Endothelial cell of umbilical vein (primary cell): ENCODE measurements around the gene DDHD1. TPM values are rescaled to one million over a fixed set of nuclear protein-coding genes. Genes with fewer than 3 reads are reported as not detected.

ENCODE experiments used
- BruUV-seq: library from RNA; stranded (reverse); fragments of 400-500 nt; replicated peaks from 2 replicates; lab custom pipeline; 2021; lab: Mats Ljungman, UMichigan
- CTCF ChIA-PET: fragments of 300-600, 350-600 bp; sonication (Branson Sonifier 250); formaldehyde crosslinking; loops from one replicate; lab custom pipeline; 2021; ENCODE audit warnings: antibody characterized with exemption, inconsistent platforms; lab: Charles Lee
- POLR2A ChIA-PET: fragments of 300-600, 350-600 bp; sonication (Branson Sonifier 250); formaldehyde crosslinking; loops from one replicate; lab custom pipeline; 2021; ENCODE audit warnings: antibody characterized with exemption, inconsistent platforms; lab: Charles Lee
- DNase-seq: peaks from one replicate; pipeline ENCODE4 v3.0.0-alpha.2; 2011; ENCODE audit warnings: low read depth, low spot score
- FAIRE-seq: peaks from 2 replicates; lab custom pipeline; 2011; peaks lifted over from hg19 to GRCh38; lab: Jason Lieb, UNC
- H2AFZ ChIP-seq: 2 replicates; pipeline ENCODE4 v1.6.0; 2012; ENCODE audit warnings: low read depth, low read length, control low read depth, inconsistent platforms
- H3K27ac ChIP-seq: 2 replicates; pipeline ENCODE4 v1.5.1; 2011; ENCODE audit warnings: low read depth, mild to moderate bottlenecking, control low read depth, low read length, moderate library complexity; ENCODE audit not compliant: insufficient read depth
- H3K27me3 ChIP-seq, 2 experiments: 2 replicates each; pipeline versions ENCODE4 v1.6.0 to v1.6.1; 2011; ENCODE audit warnings: low read length in 2 of 2, mixed read lengths in 1 of 2; ENCODE audit not compliant: control insufficient read depth in 2 of 2, insufficient read depth in 2 of 2
- H3K36me3 ChIP-seq, 2 experiments: 2 replicates in 1 of 2; 3 replicates in 1 of 2; pipeline ENCODE4 v1.5.1; 2011; ENCODE audit warnings: low read length in 2 of 2, mild to moderate bottlenecking in 1 of 2, moderate library complexity in 1 of 2; ENCODE audit not compliant: control insufficient read depth in 2 of 2, insufficient read depth in 2 of 2; ENCODE audit errors: extremely low read depth in 1 of 2
- H3K4me1 ChIP-seq: 3 replicates; pipeline ENCODE4 v1.5.1; 2011; ENCODE audit warnings: mild to moderate bottlenecking, low read length; ENCODE audit not compliant: control insufficient read depth, insufficient read depth; ENCODE audit errors: extremely low read depth
- H3K4me2 ChIP-seq: 2 replicates; pipeline ENCODE4 v1.6.1; 2011; ENCODE audit warnings: low read length, control low read depth, mixed read lengths; ENCODE audit not compliant: insufficient read depth
- H3K4me3 ChIP-seq, 3 experiments: fragments of 200-600 bp in 1 of 3; sonication (generic), shearing (Covaris generic) in 1 of 3; replicated peaks in 1 of 3; 2 replicates each; pipeline ENCODE4 v1.5.1; 2011 to 2016; ENCODE audit warnings: control low read depth in 3 of 3, low read length in 3 of 3, mild to moderate bottlenecking in 2 of 3, inconsistent platforms in 1 of 3, low read depth in 1 of 3, moderate library complexity in 1 of 3; ENCODE audit not compliant: insufficient read depth in 1 of 3
- H3K79me2 ChIP-seq: 2 replicates; pipeline ENCODE4 v1.6.0; 2012; ENCODE audit warnings: low read length, inconsistent platforms; ENCODE audit not compliant: control insufficient read depth, insufficient read depth
- H3K9ac ChIP-seq: replicated peaks from 2 replicates; pipeline ENCODE3; 2011; ENCODE audit warnings: low read length, control low read depth; ENCODE audit not compliant: insufficient read depth; ENCODE audit errors: extremely low read depth
- H3K9me1 ChIP-seq: replicated peaks from 3 replicates; pipeline ENCODE4 v1.6.0; 2011; ENCODE audit warnings: mild to moderate bottlenecking, low read length; ENCODE audit not compliant: control insufficient read depth, insufficient read depth; ENCODE audit errors: extremely low read depth
- H3K9me3 ChIP-seq: replicated peaks from 2 replicates; pipeline ENCODE4 v1.5.1; 2012; ENCODE audit warnings: low read length, inconsistent platforms; ENCODE audit not compliant: control insufficient read depth, insufficient read depth
- H4K20me1 ChIP-seq: replicated peaks from 2 replicates; pipeline ENCODE3; 2011; ENCODE audit warnings: mild to moderate bottlenecking, low read length; ENCODE audit not compliant: control insufficient read depth, insufficient read depth; ENCODE audit errors: extremely low read depth
- EZH2 ChIP-seq: IDR thresholded peaks from 2 replicates; pipeline ENCODE4 v1.6.1; 2012; ENCODE audit warnings: borderline replicate concordance, low read depth, mild to moderate bottlenecking, moderate library complexity, low read length, inconsistent platforms; ENCODE audit not compliant: severe bottlenecking
- FOS ChIP-seq: IDR thresholded peaks from 2 replicates; pipeline ENCODE4 v1.6.1; 2011; ENCODE audit warnings: mild to moderate bottlenecking, low read length, moderate library complexity, borderline replicate concordance; ENCODE audit not compliant: insufficient read depth
- GATA2 ChIP-seq: IDR thresholded peaks from 2 replicates; pipeline ENCODE4 v1.7.0; 2011; ENCODE audit warnings: low read depth, mild to moderate bottlenecking, moderate library complexity, mixed read lengths, low read length; ENCODE audit not compliant: insufficient read length, insufficient read depth
- JUN ChIP-seq: IDR thresholded peaks from 2 replicates; pipeline ENCODE4 v1.6.1; 2011; ENCODE audit warnings: borderline replicate concordance, low read depth; ENCODE audit not compliant: insufficient read length, insufficient read depth
- MAX ChIP-seq: IDR thresholded peaks from 2 replicates; pipeline ENCODE4 v1.6.1; 2011; ENCODE audit not compliant: insufficient read depth, insufficient read length
- MYC ChIP-seq: IDR thresholded peaks from one replicate; pipeline ENCODE4 v1.6.1; 2011; ENCODE audit warnings: mild to moderate bottlenecking, low read depth, low read length
- POLR2A ChIP-seq: IDR thresholded peaks from 2 replicates; pipeline ENCODE4 v1.6.1; 2012; ENCODE audit warnings: low read depth, mild to moderate bottlenecking, control low read depth, low read length
- POLR2AphosphoS5 ChIP-seq: IDR thresholded peaks from 2 replicates; pipeline ENCODE4 v1.6.1; 2012; ENCODE audit warnings: low read depth, mild to moderate bottlenecking, control low read depth, low read length, moderate library complexity; ENCODE audit not compliant: insufficient read depth
- dilution Hi-C: fragments of 300-500 bp; cut with MboI; formaldehyde crosslinking; loops from one replicate; pipeline ENCODE4 v1.15.0; 2019; ENCODE audit warnings: low sequenced_read_pairs; ENCODE audit not compliant: extremely low pct_ligation_motif_present
- intact Hi-C: fragments of 100-400 bp; cut with micrococcal nuclease; formaldehyde crosslinking; loops from one replicate; pipeline ENCODE4 v1.10.0; 2022
- polyA plus RNA-seq, 4 experiments: library from polyadenylated mRNA; depleted of rRNA in 3 of 4; stranded (reverse) in 3 of 4; unstranded in 1 of 4; fragments of >200 nt; gene quantifications; 2 replicates each; pipeline versions ENCODE4 v1.2.1 to v1.2.3, GENCODE V29; 2011 to 2012; ENCODE audit warnings: missing spikeins in 1 of 4
- total RNA-seq: library from RNA; stranded (reverse); gene quantifications from 2 replicates; pipeline ENCODE4 v1.2.3, GENCODE V29; 2021
- TF ChIP-seq, protein P1 (sequence below), 2 donors: IDR thresholded peaks; 1 replicate in 1 of 2; 2 replicates in 1 of 2; pipeline ENCODE4 v1.5.1; 2011; ENCODE audit warnings: low read length in 2 of 2, mild to moderate bottlenecking in 2 of 2, moderate library complexity in 2 of 2, control low read depth in 1 of 2, inconsistent platforms in 1 of 2, low read depth in 1 of 2; ENCODE audit not compliant: insufficient read depth in 1 of 2; ENCODE audit errors: extremely low read depth in 1 of 2

The DDHD1 gene
- total and polyA plus RNA-seq, 2 donors (not counting 3 experiments of a cell fraction or from before 2014, with no cell fraction given), result 2.7 to 12.4 TPM

DNA sequence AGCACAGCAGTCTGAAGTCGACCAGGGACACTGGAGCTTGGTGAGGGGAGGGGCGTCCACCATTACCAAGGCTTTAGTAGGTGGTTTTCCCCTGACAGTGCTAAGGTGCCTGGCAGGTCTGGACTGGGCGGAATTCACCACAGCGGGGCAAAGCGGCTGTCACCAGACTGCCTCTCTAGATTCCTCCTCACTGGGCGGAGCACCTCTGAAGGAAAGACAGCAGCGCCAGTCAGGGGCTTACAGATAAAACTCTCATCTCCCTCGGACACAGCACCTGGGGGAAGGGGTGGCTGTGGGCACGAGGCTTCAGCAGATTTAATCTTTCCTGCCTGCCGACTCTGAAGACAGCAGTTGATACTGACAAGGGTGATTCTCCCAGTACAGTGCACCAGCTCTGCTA lies 39.1 kb downstream of the DDHD1 start:
- Histone ChIP-seq H3K4me2 (no peak overlapping the region), H3K4me1 (no peaks in the 10 kb centered on the region), H3K27ac (no peak overlapping the region), H3K27me3 (no peaks in the 10 kb centered on the region), H3K9me3 (no peaks in the 10 kb centered on the region), H3K9ac (no peak overlapping the region), H4K20me1 (no peaks in the 10 kb centered on the region), H3K4me3 (no peak overlapping the region), H2AFZ (no peak overlapping the region), H3K36me3 (no peaks in the 10 kb centered on the region), H3K79me2 (no peaks in the 10 kb centered on the region), H3K9me1 (no peaks in the 10 kb centered on the region)
- no peak for DNase-seq
- ChIA-PET CTCF (interaction anchor here (1.4 kb wide), 1 partner anchor 35 kb away, joined by 3 read pairs; no protein-coding TSS in a partner anchor), POLR2A (no interaction called here)
- intact Hi-C loops (no loop called here), dilution Hi-C loops (no loop called here)
- FAIRE-seq, result no peak
- no TSS peak for BruUV-seq
- no peak for TF ChIP-seq GATA2
- no peak for TF ChIP-seq MYC
- TF ChIP-seq POLR2A, result no peak
- TF ChIP-seq EZH2, result no peak
- TF ChIP-seq JUN, result no peak
- TF ChIP-seq MAX, result no peak
- TF ChIP-seq, protein P1, sequence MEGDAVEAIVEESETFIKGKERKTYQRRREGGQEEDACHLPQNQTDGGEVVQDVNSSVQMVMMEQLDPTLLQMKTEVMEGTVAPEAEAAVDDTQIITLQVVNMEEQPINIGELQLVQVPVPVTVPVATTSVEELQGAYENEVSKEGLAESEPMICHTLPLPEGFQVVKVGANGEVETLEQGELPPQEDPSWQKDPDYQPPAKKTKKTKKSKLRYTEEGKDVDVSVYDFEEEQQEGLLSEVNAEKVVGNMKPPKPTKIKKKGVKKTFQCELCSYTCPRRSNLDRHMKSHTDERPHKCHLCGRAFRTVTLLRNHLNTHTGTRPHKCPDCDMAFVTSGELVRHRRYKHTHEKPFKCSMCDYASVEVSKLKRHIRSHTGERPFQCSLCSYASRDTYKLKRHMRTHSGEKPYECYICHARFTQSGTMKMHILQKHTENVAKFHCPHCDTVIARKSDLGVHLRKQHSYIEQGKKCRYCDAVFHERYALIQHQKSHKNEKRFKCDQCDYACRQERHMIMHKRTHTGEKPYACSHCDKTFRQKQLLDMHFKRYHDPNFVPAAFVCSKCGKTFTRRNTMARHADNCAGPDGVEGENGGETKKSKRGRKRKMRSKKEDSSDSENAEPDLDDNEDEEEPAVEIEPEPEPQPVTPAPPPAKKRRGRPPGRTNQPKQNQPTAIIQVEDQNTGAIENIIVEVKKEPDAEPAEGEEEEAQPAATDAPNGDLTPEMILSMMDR (IDR thresholded peaks at IDR 0.05; ENCODE audit: extremely low read depth in 1 of 2, insufficient read depth in 1 of 2, low read depth in 1 of 2, low read length in 2 of 2), result no peak
- TF ChIP-seq FOS, result no peak
- TF ChIP-seq POLR2AphosphoS5, result no peak
